ENCODE results near the gene IL5. TPM values are rescaled to one million over a fixed set of nuclear protein-coding genes. Genes with fewer than 3 reads are reported as not detected.
"Not testable (repeated sequence)": the region's sequence is repeated elsewhere in the genome, so short reads cannot be mapped to it uniquely, and the experiment has no call there.

The IL5 gene
- total RNA-seq, 2 donors from 2014 or later: not detected

GRCh38 chr5:132557478-132558172 is 14.3 kb upstream of the IL5 start:
- WGBS, 2 donors: 6 to 7% methylated on average over 11 to 15 of the region's 15 CpGs
- intact Hi-C loops (cut with DNase I): no loop called here
- peak overlapping the region; percentile 52 to 85 (median 80) for H3K27ac ChIP-seq
- H3K36me3 ChIP-seq (replicated peaks in 1 of 2; ENCODE audit: insufficient read depth in 1 of 2, low read depth in 2 of 2): no peaks in the 10 kb centered on the region
- peak; percentile 57 for ATAC-seq
- TF ChIP-seq POLR2A (IDR thresholded peaks at IDR 0.05) (no peak), CTCF (IDR thresholded peaks at IDR 0.05) (no peak)
- H3K9me3 ChIP-seq: no peaks in the 10 kb centered on the region
- peaks cover 21% of the 10 kb centered on the region for H3K4me1 ChIP-seq
- H3K4me3 ChIP-seq: peak overlapping the region; percentile 58 to 79
- no peaks in the 10 kb centered on the region for H3K27me3 ChIP-seq
- DNase-seq: peak; percentile 37 to 54 (median 44)

GRCh38 chr5:132556763-132557477 is 13.6 kb upstream of the IL5 start, which contains the start of gene RAD50:
Gene RAD50, plus strand, starts transcription at chr5:132556977. Its CDS starts 348 bp downstream, at chr5:132557325.
- H3K4me3 ChIP-seq: peak within 1 kb of the TSS; percentile 58 to 79
- intact Hi-C loops (cut with DNase I): no loop called here
- peaks cover 21% of the 10 kb centered on the region for H3K4me1 ChIP-seq
- H3K9me3 ChIP-seq: no peaks in the 10 kb centered on the region
- no peaks in the 10 kb centered on the region for H3K36me3 ChIP-seq (replicated peaks in 1 of 2; ENCODE audit: insufficient read depth in 1 of 2, low read depth in 2 of 2)
- no peaks in the 10 kb centered on the region for H3K27me3 ChIP-seq
- peak; percentile 95 for DNase-seq
- TF ChIP-seq CTCF (IDR thresholded peaks at IDR 0.05): no peak
- peak; percentile 71 to 90 (median 90) for TF ChIP-seq POLR2A (IDR thresholded peaks at IDR 0.05)
- peak within 1 kb of the TSS; percentile 52 to 85 (median 80) for H3K27ac ChIP-seq
- peak; percentile 99 for ATAC-seq
- WGBS, 2 donors: 0 to 1% methylated on average over 20 to 48 of the region's 53 CpGs

- Histone ChIP-seq H3K27ac (peak overlapping the region; percentile 52 to 85 (median 80)), H3K9me3 (no peaks in the 10 kb centered on the region), H3K36me3 (replicated peaks in 1 of 2; ENCODE audit: insufficient read depth in 1 of 2, low read depth in 2 of 2) (no peaks in the 10 kb centered on the region), H3K27me3 (no peaks in the 10 kb centered on the region), H3K4me1 (peaks cover 21% of the 10 kb centered on the region), H3K4me3 (peak overlapping the region; percentile 58 to 79)
- intact Hi-C loops (cut with DNase I): no loop called here
- no peak for TF ChIP-seq CTCF (IDR thresholded peaks at IDR 0.05)
- no peak for TF ChIP-seq POLR2A (IDR thresholded peaks at IDR 0.05)
- ATAC-seq: peak; percentile 24
- no peak for DNase-seq
- 41 to 43% methylated on average over 15 of the region's 15 CpGs for WGBS, 2 donors
Measured at GRCh38 chr5:132556153-132556762, 12.9 kb upstream of the IL5 start.

- no peak for ATAC-seq
- DNase-seq: no peak
- 70 to 76% methylated on average over 2 of the region's 2 CpGs for WGBS, 2 donors
- Histone ChIP-seq H3K27me3 (no peaks in the 10 kb centered on the region), H3K36me3 (replicated peaks in 1 of 2; ENCODE audit: insufficient read depth in 1 of 2, low read depth in 2 of 2) (no peaks in the 10 kb centered on the region), H3K9me3 (no peaks in the 10 kb centered on the region), H3K4me3 (no peak overlapping the region), H3K4me1 (no peaks in the 10 kb centered on the region), H3K27ac (no peak overlapping the region)
- TF ChIP-seq POLR2A (IDR thresholded peaks at IDR 0.05): no peak
- TF ChIP-seq CTCF (IDR thresholded peaks at IDR 0.05): no peak
- intact Hi-C loops (cut with DNase I): no loop called here
Measured at GRCh38 chr5:132549576-132549975, 6.3 kb upstream of the IL5 start.

- DNase-seq, H3K4me1 ChIP-seq: not testable (repeated sequence)
- 93 to 94% methylated on average over 7 of the region's 7 CpGs for WGBS, 2 donors
Measured at GRCh38 chr5:132548834-132549233, 5.5 kb upstream of the IL5 start.

More at GRCh38 chr5:132548834-132549233, 5.5 kb upstream of the IL5 start:
- H3K27ac ChIP-seq; H3K36me3 ChIP-seq (replicated peaks in 1 of 2; ENCODE audit: insufficient read depth in 1 of 2, low read depth in 2 of 2); H3K4me3 ChIP-seq; intact Hi-C loops (cut with DNase I); H3K27me3 ChIP-seq; H3K9me3 ChIP-seq; ATAC-seq: not testable (repeated sequence)

Measured in body of pancreas (tissue), 4 donors.